NCI-H526 (cell line): ENCODE data around the gene MED1.
"Not testable (repeated sequence)": the region's sequence is repeated elsewhere in the genome, so short reads cannot be mapped to it uniquely, and the experiment has no call there.

Experiments used
- DNase-seq, 2 experiments: peaks; one replicate each; lab custom pipeline; 2025; lab: John Stamatoyannopoulos, UW

MED1 gene

DNA sequence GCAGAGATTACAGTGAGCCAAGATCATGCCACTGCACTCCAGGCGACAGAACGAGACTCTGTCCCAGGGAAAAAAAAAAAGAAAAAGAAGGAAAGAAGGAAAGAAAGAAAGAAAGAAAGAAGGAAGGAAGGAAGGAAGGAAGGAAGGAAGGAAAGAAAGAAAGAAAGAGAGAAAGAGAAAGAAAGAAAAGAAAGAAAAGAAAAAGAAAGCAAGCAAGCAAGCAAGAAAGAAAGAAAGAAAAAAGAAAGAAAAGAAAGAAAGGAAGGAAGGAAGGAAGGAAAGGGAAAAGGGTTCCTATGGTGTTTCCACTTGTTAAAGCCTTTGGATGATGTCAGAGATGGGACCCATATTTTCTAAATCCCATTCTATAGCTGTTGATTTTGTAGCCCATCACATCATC is 11.2 kb downstream of the MED1 start:
- not testable (repeated sequence) for DNase-seq

DNA sequence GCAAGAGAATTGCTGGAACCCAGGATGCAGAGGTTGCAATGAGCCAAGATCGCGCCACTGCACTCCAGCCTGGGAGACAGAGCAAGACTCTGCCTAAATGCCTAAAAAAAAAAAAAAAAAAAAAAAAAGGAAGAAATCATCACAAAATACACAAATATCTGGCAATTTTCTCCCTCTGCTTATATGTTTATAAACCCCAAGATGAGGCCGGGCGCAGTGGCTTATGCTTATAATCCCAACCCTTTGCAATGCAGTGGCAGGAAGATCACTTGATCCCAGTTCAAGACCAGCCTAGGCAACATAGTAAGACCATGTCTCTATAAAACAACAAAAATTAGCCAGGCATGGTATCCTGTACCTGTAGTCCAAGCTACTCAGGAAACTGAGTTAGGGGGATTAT is 21.5 kb downstream of the MED1 start:
- DNase-seq: no peak

DNA sequence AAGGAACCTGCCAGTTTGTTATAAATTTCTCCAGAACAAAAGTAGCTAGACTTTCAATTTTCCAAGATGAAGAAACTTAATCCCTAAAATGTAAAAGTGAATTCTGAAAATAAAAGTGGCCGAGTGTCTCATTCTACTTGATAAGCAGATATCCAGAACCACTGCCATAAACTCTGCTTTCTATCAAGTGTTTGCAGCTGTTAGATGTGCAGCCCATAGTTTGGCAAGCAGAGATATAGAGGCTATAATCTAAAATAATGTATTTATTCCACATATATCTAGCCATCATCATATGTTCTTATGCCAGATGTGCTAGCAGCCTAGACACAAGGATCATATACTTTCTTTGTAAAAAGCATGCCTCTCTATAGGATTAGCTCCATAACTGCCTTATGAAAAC is 34.9 kb downstream of the MED1 start:
- DNase-seq: no peak

DNA sequence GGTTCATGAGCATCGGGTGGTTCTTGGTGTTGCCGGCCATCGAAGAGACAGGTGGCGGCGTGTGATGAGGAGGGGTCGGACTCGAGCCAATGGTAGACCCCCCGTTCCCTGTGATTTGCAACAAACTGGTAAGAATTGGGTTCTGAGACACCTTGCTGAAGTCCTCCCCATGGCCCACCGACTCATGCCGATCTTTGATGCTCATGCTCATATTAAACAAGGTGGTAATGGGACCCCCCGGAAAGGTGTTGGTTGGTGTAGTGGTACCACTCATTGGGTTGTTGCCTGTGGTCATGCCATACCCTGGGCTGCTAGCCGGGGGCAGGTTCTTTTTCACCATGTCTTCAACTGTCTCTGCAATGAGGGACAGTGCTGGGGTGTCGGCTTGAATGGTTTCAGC is 40.8 kb downstream of the MED1 start:
- DNase-seq: no peak

DNA sequence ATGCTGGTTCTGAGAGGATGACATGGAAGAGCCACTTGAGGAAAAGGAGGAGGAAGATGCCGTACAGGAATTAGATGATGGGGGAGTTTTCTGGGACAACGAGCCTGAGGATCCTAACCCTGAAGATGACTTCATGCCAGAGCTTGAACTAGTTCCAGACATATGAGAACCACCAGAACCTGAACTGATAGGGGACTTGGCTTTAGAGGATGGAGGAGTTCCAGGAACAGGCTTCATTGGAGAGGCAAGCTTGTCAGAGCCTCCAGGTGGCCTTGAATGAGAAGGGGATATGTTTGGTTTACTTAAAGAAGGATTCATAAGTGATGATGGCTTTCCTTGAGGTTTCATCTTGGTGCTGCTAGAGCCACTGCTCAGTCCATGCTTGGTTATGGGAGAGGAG is 42.7 kb downstream of the MED1 start:
- DNase-seq: no peak

DNA sequence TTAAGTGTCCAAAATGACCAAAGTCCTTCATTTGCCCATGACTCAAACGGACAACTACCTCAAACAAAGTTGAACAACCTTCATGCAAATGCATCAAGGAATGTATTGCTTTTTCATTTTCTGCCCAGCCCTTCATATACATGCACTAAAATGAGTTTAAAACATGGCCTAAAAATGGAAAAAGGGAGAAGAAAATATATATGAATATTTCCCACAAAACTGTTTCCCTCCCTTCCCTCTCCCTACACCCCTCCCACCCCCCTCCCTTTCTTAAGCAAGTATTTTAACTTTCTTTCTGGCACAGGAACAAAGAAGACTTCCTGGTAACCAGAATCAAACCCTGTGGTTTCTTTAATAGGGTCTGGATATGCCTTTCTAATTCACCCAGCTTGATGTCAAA is 44.1 kb downstream of the MED1 start:
- DNase-seq: no peak

DNA sequence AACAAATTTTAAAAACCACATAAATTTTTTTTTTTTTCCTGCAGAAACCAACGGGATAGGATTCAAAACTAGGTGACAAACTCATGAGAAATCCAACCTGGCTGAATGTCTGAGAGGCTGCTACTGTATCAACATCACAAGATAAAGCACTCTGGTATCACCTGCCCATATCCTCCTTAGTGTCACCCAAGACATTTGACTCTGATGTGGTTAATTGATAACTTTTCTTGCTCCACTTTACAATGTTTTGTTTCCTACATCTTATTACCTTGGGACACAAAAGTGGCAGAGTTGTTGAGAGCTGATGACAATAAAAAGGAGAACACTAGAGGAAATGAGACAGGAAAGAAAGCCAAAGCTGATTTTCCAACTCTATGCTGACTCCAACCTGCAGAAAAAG is 45.6 kb downstream of the MED1 start:
- no peak for DNase-seq

DNA sequence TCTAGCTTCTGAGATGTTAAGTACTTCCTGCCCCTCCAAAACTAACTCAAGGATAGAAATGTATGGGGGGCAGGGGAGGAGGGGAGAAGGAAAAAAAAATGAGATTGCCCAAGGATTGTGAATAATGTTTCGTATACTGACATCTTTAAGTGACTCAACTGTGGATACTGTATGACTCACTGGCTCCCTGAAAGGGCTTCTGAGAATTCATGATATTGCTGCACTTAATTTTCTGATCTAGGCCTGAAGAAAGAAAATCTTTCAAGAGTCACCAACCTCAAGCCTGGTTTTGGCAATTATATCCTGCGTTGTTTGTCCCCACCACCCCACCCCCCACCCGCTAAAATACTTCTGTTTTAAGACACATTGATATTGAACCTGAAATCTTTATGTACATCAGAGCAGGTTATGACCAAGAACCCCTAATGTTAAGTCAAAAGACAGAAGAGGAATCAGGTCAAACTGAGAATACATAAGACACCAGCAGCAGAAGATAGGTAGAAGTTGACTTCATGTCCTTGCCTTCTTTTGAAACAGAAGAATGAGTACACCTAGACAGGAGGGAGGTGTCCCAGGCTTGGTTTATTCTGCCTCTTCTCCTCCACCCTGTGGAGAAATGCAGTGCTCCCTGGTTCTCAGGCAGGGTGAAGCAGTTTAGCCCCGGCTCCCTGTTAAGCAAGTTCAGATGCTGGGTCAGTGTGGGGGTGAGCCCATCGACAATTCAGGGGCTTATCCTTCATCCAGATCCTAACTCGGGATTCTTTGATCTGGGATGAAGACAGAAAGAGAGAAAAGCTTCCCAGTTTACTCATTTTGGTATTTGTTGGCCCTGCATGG is 46.3 kb downstream of the MED1 start:
- no peak for DNase-seq

DNA sequence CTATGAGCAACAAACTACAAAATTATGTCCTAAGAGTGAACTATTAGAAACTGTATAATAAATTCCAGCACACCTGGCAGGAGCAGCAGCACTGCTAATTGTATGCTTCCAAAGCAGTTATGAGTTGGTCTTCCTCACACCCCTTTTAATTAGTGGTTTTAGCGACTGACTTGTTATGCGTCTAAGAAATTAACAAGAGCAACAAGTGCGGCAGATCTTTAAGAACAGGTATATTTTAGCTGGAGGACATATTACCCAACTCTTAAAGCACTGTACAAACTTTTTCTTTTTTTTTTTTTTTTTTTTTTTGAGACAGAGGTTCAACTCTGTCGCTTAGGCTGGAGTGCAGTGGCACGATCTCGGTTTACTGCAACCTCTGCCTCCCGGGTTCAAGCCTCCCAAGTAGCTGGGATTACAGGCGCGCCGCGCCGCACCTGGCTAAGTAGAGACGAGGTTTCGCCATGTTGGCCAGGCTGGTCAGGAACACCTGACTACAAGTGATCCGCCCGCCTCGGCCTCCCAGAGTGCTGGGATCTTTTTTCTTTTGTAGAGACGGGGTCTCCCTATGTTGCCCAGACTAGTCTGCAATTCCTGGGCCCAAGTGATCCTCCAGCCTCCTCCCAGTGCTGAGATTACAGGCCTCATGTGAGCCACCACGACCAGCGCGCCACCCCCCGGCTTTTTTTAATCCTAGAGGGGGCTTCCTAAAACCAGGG is 48.0 kb downstream of the MED1 start:
- DNase-seq: no peak

DNA sequence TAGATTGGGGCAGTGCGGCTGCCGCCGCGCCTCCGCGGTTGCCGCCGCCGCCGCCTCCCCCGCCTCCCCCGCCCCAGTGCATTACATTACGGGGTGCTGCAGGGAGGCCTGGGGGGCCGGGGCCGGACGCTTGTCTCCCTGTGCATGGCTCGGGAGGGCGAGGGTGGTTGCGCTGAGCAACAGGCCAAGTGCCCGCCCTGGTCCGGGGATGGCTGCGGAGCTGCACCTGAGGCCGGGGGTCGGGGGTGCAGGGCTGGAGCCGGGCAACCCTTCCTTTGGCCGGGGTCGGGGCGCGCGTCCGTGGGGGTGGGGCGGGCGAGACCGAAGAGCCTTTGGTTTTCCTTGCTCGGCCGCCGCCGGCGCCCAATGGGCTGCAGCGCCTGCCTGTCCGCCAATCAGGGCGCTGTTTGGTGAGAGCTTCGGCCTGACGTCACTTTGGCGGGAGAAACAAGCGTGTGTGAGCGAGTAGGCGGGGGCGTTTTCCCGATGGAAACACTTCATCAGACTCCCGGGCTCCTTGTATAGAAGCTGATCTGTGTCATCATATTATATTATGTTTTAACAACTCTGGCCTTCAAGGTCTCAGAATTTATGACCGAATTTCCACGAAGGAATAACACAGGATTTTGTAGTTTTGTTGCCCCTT is 48.7 kb downstream of the MED1 start:
- DNase-seq: peak; percentile 88 to 95

DNA sequence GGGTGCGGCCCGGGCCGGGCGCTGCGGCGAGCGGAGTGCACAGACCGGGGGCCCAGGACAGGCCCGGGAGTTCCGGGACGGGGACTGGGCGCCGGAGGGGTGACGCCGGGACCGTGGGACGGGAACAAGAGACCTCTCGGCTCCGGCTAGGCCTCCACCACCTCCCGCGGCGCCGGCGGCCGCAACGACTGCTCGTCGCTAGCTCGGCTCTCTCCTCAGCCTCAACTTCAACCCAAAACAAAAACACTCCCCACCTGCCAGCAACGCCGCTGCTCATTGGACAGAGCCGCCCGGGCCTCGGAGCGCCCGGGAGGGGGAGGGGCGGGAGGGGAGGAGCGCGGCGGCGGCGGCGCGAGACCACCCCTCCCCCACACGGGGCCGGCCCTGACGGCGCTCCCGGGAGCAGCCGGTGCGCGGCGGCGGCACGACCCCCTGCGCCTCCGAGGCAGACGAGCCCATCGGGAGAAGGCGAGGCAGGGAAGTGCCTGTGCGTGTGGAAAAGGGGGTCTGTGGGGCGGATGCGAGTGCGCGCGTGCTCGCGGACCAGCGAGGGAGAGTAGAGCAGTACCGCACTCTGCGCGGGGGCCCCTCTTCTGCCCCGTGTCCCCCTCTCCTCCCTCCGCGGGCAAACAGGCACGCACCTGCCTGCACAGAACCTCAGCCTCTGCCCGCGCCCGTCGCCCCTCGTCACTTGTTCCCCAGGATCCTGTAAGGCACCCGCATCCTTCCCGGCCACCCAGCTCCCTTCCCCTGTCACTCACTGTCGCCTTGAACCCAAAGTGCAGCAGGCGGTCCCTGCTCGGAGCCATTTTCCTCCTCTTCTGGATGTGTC is 49.4 kb downstream of the MED1 start, which contains the start of gene FBXL20:
FBXL20 (minus strand) TSS at position 215 of the 832 bp plus-strand sequence. CDS start 224 bp downstream, outside the sequence.
- DNase-seq: peak; percentile 79 to 93

DNA sequence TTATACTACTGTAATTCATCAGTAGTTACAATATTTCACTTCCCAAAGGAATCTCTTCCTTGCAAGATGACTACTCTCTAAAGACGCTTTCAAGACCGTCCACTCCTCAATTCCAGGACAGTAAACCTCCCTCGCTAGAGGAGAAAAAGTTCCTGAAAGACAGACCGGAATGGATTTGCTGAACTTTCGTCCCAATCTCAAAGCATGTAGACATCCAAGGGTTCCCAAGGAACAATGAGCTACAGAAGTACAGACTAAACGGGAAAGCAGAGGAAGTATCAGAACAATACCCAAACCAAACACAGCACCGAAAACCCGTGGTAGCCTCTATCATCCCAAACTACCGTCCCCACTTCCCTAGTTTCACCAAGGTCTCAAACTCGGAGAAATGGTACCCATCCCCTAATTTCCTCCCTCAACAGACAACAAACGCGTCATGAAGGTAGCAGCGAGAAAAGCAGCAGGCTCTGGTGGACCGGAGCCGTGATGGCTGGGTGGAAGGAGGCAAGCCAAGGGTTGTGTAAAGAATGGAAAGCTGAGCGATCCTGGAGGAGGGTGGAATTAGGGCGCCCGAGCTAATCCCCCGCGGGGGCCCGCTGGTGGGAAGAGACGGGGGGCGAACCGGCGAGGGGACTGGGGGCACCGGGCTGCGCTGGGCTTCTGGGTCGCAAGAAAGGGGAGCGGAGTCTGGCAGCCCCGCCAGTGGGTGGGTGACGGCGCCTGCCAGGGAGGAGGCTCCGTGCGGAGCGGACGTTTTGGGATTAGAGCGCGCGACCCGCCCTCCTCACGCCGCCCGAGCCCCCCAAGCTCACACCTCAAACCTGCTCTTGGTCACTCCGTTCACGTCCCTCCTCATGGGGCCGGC is 50.3 kb downstream of the MED1 start:
- no peak for DNase-seq

DNA sequence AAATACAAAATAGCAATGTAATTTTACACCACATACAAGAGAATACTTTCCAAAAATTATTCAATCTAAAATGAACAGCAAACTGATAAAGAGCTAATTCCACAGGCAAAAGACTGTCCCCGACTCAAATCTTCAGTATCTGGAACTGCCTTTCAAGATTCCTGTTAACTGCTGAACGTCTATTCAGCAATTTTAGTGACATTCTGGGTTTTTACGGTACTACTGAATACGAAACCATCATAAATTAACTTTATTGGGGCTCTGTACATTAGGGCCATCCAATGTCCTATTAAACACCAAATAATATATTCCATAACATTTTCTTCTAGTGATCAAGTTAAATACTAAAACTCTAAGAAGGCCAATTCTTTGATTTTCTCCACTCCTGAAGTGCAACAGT is 51.3 kb downstream of the MED1 start:
- no peak for DNase-seq

DNA sequence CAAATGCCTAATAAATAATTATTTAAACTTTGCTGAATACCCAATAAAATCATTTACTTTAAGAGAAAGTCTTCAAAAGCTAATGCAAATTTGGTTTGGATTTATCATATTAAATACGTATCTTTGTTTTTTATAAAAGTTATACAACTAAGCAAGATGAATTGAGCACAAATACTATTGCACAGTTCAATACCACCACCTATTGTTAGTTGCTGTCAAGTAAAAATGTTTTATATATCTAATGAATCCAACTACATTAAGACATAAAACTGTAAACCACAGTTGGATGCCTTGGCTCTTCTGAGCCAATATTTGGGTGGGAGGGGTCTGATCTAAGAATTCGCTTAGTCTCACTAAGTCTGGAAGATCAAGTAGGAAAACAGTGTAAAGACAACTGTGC is 57.3 kb downstream of the MED1 start:
- DNase-seq: no peak

DNA sequence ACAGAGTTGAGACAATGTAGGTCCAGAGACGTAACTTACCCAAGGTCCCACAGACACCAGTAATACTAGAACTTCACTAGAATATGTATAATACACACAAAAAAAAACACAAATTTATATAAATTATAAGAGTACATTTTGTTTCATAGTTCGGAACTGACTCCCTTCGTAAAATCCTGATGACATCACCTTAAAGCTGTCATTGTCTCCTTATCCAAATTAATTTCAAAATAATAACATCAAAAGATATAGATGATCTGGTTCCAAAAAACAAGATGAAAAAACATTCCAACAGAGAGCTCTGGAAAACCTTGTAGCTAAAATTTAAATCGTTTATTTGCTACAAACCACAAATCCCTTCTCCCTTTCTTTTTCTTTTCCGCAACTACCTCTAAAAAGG is 59.6 kb downstream of the MED1 start:
- DNase-seq: no peak

DNA sequence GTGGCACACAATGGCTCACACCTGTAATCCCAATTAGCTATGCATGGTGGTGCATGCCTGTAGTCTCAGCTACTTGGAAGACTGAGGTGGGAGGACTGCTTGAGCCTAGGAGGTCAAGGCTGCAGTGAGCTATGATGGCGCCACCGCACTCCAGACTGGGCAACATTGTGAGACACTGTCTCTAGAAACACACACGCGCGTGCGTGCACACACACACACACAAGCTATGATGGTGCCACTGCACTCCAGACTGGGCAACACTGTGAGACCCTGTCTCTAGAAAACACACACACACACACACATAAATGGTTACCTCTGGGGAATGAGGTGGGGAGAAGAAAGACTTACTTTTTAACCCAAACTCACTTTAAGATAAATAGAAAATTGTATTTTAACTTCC is 66.0 kb downstream of the MED1 start:
- no peak for DNase-seq

DNA sequence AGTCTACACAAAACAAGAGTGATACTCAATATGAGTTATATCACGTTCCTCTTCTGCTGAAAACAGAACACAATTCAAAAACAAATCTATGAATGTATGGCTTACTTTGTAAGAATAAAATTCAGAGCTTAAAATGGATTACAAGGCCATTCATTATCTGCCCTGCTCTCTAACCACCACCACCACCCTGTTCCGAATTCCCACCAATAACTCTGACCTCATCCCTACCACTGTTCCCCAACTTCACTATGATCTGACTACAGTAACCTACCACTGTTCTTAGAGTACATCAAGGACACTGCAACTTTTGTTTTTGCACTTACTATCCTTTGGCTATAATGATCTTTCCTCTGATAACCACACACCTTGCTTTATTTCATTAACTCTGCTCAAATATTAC is 70.9 kb downstream of the MED1 start:
- no peak for DNase-seq

DNA sequence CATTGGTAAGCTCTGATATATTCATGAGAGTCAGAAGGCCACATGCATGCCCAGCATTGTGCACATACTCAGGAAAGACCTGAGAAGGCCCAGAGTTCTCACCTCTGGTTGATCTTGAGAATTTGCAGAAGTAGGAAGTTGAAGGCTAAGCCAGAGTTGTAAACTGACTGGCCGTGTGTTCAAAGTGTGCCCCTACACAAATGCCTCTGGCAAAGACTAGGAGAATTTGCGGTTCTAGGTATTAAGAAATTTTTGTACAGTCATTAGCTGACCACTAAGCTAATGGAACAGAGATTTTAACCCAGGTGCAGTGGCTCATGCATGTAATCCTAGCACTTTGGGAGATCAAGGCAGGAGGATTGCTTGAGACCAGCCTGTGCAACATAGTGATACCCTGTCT is 74.6 kb downstream of the MED1 start:
- no peak for DNase-seq

DNA sequence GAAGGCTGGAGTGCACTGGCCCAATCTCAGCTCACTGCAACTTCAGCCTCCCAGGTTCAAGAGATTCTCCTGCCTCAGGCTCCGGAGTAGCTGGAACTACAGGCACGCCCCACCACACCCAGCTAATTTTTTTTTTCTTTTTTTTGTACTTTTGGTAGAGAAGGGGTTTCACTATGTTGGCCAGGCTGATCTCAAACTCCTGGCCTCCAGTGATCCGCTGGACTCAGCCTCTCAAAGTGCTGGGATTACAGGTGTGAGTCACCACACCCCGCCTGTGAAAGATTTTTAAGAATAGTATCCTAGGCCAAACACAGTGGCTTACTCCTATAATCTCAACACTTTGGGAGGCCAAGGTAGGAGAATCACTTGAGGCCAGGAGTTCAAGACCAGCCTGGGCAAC is 83.3 kb downstream of the MED1 start:
- not testable (repeated sequence) for DNase-seq

DNA sequence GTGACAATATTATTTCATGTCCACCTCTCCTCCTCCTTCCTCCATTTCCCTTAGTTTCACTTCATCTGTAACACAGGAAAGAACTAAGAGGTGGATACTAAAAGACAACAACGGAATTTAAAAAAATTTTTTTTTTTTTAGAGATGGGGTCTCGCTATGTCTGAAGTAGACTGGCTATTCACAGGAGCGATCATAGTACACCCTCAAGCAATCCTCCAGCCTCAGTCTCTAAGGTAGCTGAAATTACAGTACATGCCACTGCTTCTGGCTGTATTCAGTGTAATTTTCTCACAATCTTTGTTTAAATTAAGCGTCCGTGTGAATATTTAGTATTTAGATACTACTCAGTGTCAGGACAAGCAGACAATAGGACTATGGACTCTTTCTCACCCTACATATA is 85.2 kb downstream of the MED1 start:
- no peak for DNase-seq

DNA sequence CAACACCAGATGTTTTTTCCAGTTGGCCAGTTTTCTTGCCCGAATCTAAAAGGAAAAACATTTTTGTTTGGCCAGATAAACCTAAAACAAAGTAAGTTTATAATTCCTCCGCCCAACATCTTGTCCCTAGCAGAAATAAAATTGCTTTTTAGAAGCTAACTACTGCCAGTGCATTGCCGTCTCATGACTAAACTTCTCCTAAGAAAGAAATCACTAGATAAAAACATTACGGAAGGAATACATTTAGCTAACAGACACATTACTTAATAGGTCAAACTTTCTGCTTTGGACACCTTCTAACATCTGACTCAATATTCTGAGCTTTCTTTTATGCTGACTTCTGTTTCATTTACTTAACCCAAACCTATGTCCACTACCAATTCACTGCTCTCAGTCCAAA is 85.8 kb downstream of the MED1 start:
- no peak for DNase-seq
